HCEC 1CT (cell line): ENCODE data around the gene GPC1.
A peak's percentile ranks its signal among the peaks of the same experiment; 100 is the strongest.
"Not testable (repeated sequence)": the region's sequence is repeated elsewhere in the genome, so short reads cannot be mapped to it uniquely, and the experiment has no call there.

Experiments
- DNase-seq: peaks from one replicate; pipeline ENCODE4 v3.0.0-alpha.2; 2017

The GPC1 gene

GRCh38 chr2:240435457-240435947, at the start of gene GPC1:
TSS of gene GPC1 (plus strand) at chr2:240435663. CDS start at chr2:240435919, 256 bp downstream.
- peak; percentile 83 for DNase-seq

DNA sequence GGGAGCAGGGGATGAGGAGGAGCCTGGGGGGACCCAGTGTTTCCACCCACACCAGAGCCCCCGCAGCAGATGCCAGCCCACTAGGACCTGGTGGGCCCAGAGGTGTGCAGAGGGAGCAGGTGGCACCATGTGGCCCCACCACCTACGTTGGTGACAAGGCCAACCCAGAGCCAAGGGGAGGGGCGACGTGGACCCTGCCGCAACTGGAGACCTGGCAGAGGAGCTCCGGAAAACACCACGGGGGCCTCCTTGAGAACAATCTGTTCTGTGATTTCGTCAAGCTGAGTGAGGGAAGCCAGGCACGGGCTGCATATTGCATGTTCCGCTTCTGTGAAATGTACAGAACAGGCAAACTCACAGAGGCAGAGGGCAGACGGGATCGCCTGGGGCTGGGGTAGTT, 49.1 kb upstream of the GPC1 start:
- no peak for DNase-seq

DNA sequence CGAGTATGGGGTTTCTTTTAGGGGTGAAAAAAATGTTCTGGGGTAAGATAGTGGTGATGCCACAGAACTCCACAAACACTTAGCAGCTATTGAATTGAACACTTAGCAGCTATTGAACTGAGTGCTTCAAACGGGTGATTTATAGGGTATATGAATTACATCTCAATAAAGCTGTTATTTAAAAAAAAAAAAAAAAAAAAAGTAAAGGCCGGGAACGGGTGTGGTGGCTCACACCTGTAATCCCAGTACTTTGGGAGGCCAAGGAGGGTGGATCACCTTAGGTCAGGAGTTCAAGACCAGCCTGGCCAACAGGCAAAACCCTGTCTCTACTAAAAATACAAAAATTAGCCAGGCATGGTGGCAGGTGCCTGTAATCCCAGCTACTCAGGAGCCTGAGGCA, 48.7 kb upstream of the GPC1 start:
- not testable (repeated sequence) for DNase-seq

DNA sequence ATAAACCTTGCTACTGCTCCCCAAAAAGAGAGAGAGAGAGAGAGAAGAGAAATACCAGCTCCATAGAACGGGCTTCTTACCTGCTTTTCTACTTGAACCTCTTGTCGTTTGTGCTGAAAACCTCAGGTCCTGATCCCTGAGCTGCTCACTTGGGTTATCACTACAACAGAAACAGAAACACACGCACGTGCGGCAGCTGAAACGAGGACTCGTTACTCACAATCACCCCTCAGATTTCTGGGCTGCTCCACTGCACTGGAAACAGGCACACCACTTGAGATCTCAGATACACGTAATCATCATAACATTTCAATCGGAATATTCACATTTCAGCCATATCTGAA, 48.2 kb upstream of the GPC1 start:
- no peak for DNase-seq

- DNase-seq = peak; percentile 95
Observed at GRCh38 chr2:240387669-240388358, 47.6 kb upstream of the GPC1 start.

GRCh38 chr2:240388471-240389301, 46.8 kb upstream of the GPC1 start:
- no peak for DNase-seq

DNA sequence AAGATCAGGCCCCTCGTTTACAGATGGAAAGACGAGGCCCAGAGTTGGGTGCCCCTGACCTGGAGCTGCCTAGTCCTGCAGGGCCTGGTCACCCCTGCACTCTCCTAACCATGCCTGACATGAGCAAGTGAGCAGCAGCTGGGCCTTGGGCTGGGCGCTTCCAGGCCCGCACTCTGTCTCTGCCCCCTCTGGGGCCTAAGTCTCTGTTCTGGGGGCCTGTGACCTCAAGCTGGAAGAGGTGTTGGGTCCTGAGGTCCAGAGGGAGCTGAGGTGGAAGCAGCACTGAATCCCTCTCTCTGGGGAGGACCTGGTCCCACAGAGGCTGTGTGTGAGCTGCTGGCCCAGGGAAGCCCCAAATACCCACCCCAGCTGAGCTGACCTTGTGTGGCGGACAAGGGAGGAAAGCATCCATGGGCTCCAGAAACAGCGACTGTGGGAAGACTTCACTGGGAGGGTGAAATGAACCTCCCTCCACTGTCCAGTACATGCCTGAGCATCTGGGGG, 46.1 kb upstream of the GPC1 start:
- no peak for DNase-seq

- no peak for DNase-seq
Observed at GRCh38 chr2:240390091-240391073, 45.1 kb upstream of the GPC1 start.

DNA sequence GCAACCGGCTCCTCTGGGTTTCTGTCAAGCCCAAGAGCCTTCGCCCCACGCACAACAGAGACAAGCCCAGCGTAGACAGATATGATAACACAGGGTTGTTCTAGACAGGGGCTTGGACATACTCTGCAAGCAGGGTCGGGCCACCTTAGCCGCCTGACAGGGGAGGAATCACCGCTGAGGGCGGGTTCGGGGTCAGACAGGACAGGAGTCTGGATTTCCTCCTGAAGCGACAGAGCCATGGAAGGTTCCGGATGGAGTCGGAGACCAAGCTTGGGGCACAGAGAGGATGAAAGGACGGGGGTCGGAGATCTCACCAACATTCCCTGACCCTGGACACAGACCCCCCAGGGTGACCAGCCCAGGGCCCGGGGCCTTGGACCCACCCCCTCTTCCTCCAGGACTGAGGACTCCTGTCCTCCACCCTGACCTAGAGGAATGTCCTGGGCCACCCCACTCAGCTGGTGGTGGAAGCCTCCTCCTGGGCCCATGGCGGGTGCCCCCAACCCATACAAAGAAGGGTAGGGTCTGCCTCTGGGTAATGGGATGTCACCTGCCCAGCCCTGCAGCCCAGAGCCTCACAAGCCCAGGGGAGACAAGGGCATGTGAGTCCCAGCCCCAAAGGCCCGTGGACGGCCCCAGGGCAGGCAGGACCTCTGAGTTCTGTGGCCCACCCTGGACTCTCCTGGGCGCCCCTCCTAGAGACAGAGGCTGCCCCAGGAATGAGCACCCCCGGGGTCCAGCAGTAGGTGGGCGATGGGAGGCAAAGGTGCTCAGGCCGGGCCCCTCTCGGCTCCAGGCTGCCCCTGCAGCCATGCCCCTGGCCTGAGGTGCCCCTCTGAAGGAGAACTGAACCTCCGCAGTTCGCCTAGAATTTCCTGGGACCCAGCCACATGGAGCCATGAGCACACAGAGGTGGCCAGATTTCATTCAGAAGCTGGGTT, 44.1 kb upstream of the GPC1 start:
- DNase-seq = no peak

DNA sequence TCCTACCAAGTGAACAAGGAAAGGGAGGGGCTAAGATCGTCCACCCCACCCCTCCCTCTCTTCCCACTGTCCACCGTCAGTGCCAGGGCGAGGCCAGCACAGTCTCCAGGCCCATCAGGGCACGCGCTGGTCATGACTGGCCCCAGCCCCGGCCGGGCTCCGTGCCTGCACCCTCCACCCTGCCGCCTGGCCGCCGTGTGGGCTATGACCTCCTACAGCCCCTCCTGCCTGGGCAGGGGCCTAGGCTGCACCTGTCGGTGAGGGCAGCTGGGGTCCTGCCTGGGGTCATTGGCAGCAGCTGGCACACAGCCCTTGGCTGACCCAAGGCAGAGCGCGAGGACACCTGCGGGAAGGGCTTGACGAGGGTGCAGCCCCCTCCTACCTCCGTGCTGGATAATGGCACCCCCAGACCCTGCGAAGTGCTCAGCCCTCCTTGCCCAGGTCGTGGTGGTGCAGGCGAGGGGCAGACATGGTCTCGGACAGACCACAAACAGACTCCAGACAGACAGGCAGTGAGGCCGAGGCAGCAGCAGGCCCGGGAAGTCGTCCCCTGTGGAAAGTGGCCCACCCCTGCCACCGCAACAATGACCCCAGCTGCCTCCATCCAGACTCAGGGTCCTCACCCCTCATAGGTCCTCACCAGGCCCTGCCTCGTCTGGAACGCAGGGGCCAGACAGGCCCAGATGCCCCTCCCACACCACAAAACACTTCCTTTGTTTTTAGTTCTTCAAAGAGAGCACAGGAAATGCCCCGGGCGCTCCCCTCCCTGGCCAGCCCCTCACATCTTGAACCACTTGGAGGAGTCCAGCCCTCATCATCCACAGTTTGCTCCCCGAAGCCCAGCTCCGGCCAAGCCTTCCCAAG, 43.1 kb upstream of the GPC1 start:
- no peak for DNase-seq

DNA sequence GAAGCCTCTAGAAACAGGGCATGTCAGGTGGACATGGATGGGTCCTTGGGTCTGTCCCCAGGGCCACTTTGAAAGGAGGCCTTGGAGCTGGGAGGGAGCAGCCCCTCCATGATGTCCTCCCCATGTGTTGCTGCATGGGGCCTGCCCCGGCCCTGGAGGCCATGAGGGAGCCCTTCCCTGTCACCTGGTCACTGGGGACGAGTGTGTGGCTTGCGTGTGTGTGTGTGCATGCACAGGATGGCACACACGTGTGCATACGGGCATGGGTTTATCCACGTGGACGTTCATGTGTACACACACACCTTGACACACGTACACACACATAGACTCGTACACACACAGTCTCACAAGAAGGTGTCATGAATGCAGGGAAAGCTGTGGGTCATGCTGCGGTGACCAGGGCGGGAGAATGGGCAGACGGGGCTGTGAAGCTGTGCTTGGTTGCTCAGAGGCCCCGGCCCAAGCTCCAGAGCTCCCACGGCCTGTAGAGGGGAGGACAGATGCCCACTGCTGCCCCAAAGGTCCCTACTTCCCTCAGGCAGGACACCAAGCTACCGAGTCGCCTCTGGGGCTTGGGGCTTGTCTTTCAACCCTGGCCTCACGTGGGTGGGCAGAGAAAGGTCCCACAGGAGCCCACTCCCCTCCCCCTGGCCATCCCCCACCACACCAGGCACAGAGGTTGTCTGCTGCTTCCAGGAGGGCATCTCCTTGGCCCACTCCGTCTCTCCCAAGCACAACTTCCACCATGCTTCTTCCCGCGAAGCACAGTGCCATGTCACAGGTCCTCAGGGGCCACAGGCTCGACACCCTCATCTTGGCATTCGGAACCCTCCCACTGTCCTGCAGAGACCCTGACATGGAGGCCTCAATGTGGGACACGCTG, 42.3 kb upstream of the GPC1 start:
- DNase-seq = no peak

GRCh38 chr2:240393831-240394410, 41.5 kb upstream of the GPC1 start:
- peak; percentile 38 for DNase-seq

GRCh38 chr2:240394549-240394948, 40.9 kb upstream of the GPC1 start:
- DNase-seq = no peak

- no peak for DNase-seq
Observed at GRCh38 chr2:240395448-240395847, 40.0 kb upstream of the GPC1 start.

DNA sequence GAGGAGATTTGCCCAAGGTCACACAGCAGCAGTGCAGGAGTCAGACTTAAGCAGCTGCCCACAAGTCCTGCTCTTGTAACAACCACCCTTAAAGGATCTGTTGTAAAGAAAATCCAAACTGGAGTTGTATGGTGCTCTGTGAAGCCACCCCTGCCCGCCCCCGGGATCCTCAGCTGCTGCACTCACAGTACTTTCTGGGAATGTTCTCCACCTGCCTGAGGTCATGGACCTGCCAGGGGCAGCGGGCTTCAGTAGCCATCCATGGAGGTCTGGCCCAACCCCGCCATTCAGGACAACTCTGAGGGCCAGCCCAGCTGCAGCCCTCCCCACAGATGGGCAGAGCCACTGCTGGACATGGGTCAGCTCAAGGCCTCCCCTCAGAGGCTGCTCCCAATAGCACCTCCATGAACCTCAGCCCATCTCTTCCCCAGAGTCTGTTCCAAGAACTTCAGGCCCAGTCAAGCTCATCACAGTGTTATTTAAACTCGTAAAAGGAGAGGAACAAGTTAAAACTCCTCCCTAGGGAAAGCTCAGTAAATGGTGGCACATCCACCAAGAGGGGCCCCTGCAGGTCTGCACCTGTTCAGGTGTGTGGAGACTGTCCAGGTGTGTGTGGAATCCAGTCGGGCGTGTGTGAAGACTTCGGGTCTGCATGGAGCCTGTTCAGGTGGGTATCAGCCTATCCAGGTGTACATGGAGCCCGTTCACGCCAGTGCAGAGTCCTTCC, 39.4 kb upstream of the GPC1 start:
- no peak for DNase-seq

- no peak for DNase-seq
Observed at GRCh38 chr2:240396623-240397541, 38.6 kb upstream of the GPC1 start.

- no peak for DNase-seq
Observed at GRCh38 chr2:240397542-240397916, 37.9 kb upstream of the GPC1 start.
